ENCODE measurements around the gene CLTCL1.

Gene CLTCL1

DNA sequence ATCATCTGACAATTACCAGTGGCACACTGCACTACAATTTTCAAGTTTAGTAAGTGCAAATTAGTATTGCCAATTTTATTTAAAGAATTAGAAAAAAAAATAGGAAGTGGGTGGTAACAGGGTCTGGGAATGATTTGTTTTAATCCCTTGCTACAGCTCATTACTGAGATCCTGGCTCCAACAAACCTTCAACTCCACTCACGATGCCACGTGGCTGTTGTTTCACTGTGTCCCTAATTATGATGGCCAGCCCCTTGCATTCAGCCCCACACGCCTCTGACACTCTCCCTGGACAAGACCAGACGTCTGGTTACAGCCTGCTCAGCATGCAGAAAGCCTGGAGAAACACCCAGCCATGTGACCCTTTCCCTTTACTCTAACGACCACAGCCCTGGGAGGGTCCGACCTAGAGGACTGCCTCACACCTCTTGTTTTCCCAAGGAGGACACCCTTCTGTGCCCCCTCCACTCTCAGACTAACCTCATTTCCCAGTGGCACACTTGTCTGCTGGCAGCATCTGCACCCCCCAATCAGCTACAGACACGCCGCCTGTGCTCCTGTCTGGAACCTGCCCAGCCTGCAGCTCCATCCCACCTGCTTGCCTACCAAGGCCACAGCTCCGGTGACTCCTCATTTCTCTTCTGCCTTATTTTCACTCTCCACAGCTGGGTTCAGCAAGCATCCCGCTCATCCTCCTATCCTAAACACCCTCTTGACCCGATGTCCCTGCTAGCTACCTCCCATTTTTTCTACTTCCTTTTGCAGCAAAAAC is 94.5 kb downstream of the CLTCL1 start:
- no peak for DNase-seq (ENCODE audit: low spot score)
- FAIRE-seq, result no peak

DNA sequence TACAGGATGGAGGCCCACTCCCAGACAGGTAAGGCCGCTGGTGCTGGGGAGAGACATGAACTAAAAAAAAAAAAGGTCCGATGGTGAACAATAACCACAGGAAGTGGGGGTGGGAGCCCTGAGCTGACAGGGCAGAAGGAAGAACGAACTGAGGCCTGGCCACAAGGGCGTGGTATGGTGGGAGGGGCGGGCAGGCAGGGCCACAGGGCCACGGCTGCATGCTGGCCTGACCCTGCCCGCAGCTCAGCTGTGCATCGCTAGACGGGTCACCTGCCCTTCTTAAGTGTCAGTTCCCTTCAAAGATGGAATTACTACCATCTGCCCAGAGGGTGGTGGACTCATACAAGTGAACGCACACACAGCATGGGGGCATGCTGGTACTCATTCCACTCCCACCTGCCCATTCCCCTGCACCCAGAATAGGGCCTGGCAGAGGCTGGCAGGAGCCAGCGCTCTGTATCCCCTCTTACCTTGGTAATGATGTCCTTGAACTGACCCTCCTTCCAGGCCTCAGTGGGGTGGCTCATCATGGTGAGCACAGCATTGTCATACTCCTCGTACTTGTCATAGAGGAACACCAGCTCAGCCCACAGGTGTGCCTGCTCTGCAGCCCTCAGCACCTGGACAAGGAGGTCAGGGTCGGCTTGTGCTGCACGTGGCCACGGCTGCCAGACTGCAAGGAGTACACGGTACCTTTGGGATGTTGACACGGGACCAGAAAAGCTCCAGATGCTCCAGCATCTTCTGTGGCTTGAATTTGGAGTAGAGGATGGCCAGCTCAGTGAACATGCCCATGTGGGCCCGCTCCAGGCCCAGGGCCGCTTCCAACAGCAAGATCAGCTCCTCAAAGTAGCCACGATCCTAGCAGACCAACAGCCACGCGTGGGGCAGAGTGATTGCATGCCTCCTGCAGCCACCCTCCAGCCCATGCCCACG is 95.5 kb downstream of the CLTCL1 start:
- FAIRE-seq, result no peak
- DNase-seq (ENCODE audit: low spot score), result no peak

DNA sequence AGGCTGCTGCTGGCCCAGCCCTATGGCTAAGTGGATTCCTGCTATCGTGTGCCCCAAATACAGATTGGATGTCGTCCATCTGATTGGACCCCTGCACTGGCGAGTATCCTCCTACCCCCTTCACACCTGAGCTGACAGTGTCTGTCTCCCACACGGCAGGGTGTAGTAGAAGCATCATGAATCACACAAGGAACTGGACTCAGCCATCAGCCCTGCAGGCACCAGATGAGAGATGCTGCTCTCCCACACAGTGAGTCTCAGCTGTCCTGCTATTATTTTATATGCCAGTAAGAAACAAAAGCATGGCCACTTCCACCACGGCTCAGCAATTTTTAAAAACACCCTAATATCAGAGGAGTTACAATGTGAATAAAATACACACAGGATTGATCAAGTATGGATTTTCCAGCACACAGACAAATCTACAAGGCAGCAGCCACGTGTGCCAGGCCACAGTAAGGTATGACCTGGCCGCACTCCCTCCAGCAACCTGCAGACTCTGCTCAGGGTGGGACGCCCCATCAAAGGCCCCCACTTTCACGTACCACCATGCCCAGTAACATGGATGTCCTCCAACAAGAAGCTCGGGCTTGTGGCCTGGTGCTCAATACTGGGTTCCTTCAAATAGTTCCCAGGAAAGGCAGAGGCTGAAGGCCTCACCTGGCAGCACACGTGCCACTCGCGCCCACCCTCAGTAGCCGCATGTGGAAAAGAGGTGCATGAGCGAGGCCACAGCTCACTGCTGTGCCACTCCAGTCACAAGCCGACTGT is 96.6 kb downstream of the CLTCL1 start:
- FAIRE-seq (no peak), DNase-seq (ENCODE audit: low spot score) (no peak)

DNA sequence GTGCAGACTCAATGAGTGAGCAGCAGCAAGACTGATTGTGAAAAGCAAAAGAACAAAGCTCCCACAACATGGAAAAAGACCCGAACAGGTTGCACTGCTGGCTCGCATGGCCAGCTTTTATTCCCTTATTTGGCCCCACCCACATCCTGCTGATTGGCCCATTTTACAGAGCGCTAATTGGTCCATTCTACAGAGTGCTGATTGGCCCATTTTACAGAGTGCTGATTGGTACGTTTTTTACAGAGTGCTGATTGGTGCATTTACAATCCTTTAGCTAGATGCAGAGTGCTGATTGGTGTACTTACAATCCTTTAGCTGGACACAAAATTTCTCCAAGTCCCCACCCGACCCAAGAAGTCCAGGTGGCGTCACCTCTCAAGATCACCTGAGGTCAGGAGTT is 97.6 kb downstream of the CLTCL1 start:
- FAIRE-seq (no peak), DNase-seq (ENCODE audit: low spot score) (no peak)

DNA sequence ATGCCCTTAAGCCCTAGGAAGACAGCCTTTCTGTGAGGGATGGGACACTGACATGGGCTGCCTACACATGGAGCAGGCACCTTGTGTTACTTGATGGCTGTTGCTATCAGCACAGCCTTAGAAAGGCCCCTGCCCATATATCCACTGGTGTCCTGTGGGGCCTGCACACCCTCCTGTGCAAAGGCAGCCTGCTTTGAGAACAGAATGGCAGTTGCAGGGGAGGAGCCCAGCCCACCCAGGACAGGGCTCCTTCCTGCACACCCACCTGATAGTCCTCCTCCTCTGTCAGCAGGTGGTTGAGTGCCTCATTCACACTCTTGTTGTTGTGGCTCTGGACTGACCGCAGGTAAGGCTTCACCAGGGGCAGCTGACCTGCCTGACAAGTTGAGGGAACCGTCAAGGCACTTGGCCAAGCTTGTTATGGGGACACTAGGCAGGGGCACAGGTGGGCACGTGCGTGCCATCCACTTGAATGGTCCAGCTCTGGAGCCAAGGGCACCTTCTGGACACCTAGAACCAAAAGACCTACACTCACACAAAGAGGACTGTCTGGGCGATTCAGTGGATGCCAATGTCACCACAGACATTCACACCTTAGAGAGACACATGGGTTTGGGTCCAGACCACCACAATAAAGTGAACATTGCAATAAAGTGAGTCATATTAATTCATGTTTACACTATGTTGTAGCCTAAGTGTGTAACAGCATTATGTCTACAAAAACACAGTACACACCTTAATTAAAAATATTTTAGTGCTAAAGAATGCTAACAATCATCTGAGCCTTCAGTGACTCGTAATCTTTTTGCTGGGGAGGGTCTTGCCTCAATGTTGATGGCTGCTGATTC is 103.6 kb downstream of the CLTCL1 start:
- FAIRE-seq (no peak), DNase-seq (ENCODE audit: low spot score) (no peak)

DNA sequence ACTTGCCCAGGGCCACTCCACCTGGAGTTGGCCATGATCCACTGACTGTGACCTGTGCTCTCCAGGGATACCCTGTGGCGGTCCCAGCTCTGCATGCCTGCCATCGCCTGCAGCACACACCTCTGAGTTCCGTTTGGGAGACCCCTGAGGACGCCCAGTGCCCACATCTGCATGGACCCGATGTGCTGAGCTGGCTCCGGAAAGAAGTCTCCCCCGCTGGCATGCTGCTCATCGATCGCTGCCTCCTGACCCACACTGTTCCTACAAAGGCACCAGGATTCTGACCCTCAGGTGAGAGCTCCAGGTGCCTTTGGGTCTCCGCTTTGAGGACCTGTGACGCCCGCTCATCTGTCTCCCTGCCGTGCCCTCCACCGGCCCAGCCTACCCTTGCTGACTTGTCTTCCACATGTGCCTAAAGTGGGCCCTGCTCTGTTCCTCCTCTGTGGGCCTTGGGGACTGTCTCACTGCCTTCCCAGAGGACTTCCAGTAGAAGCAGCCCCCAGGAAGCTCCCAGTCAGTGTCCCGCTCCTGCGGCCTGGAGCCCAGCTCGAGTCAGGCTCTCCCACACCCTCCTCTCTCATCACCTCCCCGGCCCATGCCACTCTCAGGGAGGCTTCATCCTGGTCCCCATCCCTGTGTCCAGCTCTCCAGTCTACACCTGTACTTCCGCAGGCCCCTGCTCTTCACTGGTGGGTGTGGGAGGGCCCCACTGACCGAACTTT is 107.1 kb downstream of the CLTCL1 start:
- no peak for FAIRE-seq
- no peak for DNase-seq (ENCODE audit: low spot score)

DNA sequence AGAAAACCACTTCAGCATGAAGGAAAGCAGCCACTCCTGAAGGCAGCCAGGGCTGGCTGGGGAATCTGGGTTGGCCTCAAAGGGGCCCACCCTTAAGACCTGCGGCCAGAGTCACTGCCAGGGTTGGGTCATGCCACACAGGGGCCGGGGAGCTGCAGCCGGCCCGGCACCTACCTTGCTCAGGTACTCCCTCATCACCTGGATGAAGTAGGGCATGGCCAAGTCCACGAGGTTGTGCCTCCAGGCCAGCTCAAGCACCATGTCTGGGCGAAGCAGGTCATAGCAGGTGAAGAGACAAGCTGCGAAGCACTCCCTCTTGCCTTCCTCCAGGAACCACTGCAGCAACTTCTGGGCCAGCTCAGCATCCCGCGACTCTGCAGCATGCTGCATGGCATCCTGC is 108.3 kb downstream of the CLTCL1 start:
- DNase-seq (ENCODE audit: low spot score) (no peak), FAIRE-seq (no peak)

DNA sequence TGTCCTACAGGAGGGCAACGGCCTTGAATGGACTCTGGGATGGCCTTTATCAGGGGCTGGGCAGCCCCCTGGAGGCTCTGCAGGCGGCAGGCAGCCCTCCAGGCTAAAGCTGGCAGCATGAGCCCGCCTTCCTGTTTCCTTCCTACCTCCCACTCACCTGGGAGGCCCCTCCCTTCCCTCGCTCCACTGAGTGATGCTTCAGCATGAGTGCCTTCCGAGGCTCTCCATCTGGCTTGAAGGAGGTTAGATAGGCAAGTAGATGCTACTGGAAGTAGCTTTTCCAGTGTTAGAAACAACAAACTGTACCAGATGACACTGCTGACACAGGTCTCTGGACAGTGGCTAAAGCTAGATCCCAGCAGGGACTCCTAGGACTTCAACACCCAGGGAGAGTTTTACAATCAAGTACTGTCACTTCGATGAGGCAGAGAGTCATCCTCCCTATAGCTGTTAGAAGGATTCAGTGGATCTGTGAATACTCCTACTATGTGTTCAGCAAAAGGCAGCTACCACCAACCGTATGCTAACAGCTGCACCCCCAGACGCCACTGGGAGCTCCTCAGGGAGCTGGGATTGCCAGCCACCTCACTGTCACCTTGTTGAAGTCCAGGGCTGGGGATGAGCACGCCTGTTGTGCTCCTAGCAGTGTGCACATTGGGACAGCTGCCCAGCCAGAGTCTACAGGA is 108.9 kb downstream of the CLTCL1 start:
- FAIRE-seq (no peak), DNase-seq (ENCODE audit: low spot score) (no peak)

DNA sequence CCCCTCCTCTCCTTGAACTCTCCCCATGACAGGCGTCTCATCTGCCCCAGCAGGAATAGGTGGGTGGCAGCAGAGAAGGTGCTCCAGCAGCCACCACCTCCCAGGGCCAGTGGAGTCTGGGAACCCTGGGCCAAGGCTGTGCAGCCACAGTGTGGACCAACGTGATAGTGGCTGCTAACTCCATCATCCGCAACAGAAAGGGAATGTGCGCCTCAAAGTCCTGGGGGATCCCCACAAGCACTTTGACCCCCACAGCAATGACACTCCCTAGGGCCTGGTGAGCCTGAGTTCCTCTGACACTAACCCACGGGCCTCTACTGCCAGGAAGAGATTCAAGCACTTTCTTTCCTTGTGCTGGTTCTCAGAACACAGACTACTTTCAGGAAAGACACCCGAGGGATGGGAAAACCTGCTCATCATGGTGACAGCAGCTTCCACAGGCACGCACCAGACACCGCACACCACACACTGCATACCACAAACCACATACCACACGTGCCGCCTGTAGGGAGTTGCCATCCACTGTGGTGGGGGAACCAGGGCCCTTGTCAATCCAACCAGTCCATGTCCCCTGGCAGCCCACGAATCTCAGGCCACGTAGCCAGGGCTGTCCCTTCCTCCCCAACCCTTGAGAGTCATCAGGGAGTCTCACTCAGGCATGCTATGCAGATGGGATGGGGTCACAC is 109.6 kb downstream of the CLTCL1 start:
- no peak for FAIRE-seq
- no peak for DNase-seq (ENCODE audit: low spot score)

DNA sequence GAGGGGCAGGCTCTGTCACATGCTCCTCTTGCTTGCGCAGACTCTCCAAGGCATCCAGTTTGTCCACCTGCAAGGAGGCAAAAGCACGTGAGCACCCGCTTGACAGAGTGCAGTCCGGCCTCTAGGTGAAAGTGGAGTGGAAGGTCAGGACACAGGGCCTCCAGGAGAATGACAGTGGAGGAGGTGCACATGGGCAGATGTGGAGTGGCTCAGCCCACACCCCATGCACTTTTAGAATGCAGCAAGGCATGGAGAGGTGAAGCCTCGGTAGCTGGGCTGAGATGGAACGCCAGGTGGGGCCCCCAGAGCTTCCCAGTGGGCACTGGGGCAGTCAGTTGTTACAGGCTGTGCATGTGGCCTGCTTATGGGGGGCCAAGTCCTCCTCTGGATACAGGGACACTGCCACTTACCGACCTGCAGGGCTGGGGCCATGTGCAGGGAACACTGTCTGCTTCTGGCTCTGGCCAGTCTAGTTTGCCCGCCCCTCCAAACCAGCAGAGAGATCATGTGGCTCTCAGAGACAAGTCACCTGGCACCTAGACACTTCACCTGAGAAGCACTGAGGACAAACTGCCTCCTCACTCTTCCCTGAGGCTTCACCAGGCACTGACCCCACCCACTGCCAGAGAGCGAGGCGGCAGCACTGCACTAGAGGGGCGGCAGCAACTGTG is 110.6 kb downstream of the CLTCL1 start:
- DNase-seq (ENCODE audit: low spot score), result no peak
- no peak for FAIRE-seq

DNA sequence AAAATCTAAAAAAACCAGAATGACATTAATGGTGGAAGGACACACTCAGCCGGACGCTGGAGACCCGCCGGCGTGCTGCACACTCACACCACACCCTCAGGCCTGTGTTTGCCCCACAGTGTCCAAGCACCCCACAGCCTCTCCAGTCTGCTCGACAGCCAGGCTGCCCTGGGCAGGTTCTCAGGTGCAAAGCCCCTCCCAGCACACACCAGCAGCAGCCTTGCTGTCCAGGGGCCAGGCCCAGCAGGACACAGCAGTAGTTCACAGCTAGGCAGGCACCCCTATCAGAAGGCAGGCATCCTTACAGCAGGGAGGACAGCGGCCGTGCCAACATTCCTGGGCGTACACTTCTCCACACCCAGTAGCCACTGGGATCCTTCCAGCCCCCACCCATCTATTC is 111.3 kb downstream of the CLTCL1 start:
- no peak for FAIRE-seq
- no peak for DNase-seq (ENCODE audit: low spot score)

DNA sequence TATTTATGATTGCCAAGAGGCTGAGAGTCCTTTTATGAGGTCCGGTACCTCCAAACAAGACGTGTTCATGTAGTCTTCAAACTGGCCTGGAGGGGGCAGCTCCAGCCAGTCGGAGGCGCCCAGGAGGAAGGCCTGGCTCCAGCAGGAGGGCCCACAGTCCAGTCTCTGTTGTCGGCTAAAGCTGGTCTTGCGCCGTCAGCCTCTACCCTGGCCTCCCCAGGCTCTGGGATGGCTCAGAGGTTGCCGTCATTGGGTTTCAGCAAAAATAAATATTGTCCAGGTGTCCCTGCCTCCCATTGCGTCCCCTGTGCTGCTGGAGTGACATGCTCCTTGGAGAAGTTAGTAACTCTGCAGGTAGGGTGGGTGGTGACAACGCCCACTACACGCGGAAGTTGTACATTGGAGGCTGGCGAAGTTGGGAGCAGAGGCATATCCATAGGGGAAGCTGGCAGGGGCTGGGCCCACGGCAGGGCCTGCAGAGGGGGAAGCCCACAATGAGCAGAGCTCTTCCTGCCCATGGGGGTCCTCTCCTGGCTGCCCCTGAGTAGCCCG is 111.9 kb downstream of the CLTCL1 start:
- DNase-seq (ENCODE audit: low spot score) (peak; percentile 64), FAIRE-seq (peak; percentile 18)

DNA sequence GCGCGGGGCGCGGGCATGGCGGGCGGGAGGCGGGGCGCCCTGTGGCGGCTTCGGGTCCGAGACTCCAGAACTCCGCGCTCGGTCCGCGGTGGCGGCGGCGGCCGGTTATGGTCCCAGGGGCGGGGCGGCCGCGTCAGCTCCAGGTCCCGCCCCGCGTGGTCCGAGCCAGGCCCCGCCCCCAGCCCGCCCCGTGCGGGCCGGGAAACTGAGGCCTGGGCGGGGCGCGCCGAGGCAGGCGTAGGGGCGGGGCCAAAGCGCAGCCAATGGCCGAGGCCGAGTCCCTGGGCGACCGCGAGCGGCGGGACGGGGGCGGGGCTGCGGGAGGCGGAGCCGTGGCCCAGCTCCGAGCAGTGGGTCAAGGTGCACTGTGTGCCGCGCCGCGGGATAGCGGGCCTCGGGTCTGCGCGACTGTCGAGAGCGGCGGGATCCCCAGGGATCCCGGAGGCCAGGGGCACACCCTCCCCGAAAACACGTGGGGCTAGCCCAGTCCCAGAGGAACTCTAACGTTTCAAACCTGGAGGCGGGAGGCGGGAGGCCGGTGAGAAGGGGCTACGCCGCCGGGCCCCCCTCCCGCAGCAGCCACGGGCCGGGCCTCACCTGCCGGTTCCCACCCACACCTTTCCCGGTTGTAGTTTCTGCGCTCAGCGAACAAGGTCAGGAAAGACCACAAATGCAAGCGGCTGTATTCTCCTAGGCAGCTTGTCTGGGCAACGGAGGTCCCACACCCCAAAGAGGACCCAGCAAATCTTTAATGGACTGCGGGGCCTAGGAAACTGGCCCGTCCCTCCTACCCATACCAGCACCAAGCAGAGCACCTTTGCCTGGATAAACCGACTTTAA is 112.6 kb downstream of the CLTCL1 start, which contains the start of gene SLC25A1:
SLC25A1 (minus strand) TSS at position 80 of the 840 bp plus-strand sequence; CDS start at position 17, 63 bp downstream.
- no peak for FAIRE-seq
- DNase-seq (ENCODE audit: low spot score), result peak; percentile 70

DNA sequence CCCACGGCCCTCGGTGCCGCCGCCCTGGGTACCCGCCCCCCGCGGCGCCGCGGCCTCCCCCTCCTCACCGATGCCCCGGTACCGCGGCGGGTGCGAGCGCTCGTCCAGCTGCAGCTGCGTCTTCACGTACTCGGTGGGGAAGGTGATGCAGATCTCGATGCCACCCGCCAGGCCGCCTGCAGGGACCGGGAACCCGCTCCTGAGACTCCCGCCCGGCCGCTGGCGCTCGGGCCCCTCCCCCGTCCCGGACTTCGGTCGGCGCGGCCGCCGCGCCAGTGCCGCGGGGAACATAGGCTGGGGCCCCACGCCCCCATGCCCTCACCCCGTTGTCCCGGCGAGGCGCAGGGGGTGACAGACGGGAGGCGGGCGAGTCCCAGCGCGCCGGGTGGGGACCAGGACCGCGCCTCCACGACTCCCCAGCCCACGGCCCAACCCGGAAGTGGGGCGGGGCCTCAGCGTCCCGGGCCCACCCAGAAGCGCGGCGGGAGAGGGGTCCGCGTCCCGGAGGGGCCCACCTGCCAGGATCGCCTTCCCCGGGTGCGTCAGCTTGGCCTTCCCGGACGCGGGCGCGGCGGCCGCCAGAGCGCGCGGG is 113.4 kb downstream of the CLTCL1 start:
- FAIRE-seq, result no peak
- DNase-seq (ENCODE audit: low spot score), result no peak

DNA sequence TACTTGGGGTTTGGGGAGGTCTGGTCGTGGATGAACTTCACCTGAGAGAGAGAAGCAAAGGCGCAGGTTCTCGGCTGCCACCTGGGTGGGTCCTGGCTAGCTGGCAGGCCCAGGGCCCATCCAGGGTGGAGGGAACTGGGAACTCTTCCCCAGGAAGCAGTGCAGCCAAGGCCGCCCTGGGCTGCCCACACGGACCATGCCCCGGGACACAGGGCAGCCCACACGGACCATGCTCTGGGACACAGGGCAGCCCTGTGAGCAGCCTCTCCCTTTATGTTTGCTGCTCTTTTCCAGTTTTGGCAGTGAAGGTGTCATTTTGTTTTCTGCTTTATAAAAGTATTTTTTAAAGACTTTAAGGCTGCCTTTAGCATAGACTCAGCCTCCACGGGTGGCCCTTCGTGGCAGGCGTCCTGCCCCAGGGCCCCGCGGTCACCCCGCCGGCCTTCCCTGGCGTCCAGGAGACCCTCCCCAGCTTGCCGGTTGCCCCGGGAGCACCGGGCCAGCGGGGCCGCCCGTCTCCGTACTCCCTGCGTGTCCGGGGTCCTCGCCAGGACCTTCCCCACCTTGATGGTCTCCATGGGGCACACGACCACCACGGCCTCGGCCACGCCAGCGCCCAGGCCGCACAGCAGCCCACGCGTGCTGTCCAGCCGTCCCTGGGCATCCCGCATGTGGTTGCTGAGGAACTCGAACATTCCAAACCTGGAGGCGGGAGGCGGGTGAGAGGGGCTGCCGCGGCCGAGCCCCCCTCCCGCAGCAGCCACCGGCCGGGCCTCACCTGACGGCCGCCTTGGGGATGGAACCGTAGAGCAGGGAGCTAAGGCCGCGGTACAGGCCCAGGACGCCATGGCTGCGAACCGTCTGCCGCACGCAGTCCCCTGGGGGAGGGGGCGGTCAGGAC is 114.1 kb downstream of the CLTCL1 start:
- DNase-seq (ENCODE audit: low spot score), result no peak
- no peak for FAIRE-seq

DNA sequence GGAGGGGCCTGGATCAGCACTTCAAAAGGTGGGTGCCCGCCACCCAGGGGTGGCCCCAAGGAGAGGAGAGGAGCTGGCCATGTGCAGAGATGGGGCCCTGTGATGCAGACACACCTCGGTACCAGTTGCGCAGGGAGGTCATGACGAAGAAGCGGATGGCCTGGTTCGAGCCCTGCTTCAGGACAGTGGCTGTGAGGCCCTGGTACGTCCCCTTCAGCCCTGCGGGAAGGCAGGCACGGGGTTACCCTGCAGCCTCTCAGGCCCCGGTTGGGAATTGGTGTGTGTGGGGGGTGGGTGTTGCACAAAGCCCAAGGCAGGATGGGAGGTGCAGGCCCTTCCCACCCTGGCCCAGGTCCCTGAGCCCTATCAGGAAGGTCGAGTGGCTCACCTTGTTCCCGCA is 114.8 kb downstream of the CLTCL1 start:
- FAIRE-seq (no peak), DNase-seq (ENCODE audit: low spot score) (no peak)

Data from RCC 7860 (cell line).